CD4-positive, alpha-beta T cell treated with Interleukin-6 for 4 hours (primary cell): ENCODE data around the gene BCL7A.
"Not testable (repeated sequence)": the region's sequence is repeated elsewhere in the genome, so short reads cannot be mapped to it uniquely, and the experiment has no call there.

Source experiments
- DNase-seq: peaks from one replicate; pipeline ENCODE4 v3.0.0-alpha.2; 2020; ENCODE audit warnings: mixed read lengths

Gene BCL7A

GRCh38 chr12:122028165-122028904 lies 6.7 kb downstream of the BCL7A start:
- DNase-seq, result no peak

GRCh38 chr12:122028905-122029560 lies 7.3 kb downstream of the BCL7A start:
- DNase-seq, result no peak

GRCh38 chr12:122029620-122030423 lies 8.1 kb downstream of the BCL7A start:
- no peak for DNase-seq

GRCh38 chr12:122030424-122031035 lies 8.8 kb downstream of the BCL7A start:
- no peak for DNase-seq

GRCh38 chr12:122031342-122032216 lies 9.9 kb downstream of the BCL7A start:
- DNase-seq, result peak; percentile 62

- no peak for DNase-seq
These were observed 10.9 kb downstream of the BCL7A start for GRCh38 chr12:122032580-122032979.

- DNase-seq, result no peak
These were observed 13.6 kb downstream of the BCL7A start for GRCh38 chr12:122035292-122035691.

GRCh38 chr12:122036153-122036552 lies 14.5 kb downstream of the BCL7A start:
- DNase-seq, result no peak

- no peak for DNase-seq
These were observed 19.1 kb downstream of the BCL7A start for GRCh38 chr12:122040579-122041386.

GRCh38 chr12:122041458-122041857 lies 19.8 kb downstream of the BCL7A start:
- DNase-seq, result not testable (repeated sequence)

- DNase-seq, result no peak
These were observed 21.2 kb downstream of the BCL7A start for GRCh38 chr12:122042910-122043309.

- DNase-seq, result no peak
These were observed 21.8 kb downstream of the BCL7A start for GRCh38 chr12:122043476-122043875.

GRCh38 chr12:122045262-122045661 lies 23.6 kb downstream of the BCL7A start:
- DNase-seq, result no peak

GRCh38 chr12:122046145-122046544 lies 24.5 kb downstream of the BCL7A start:
- DNase-seq, result no peak

GRCh38 chr12:122048151-122048550 lies 26.5 kb downstream of the BCL7A start:
- no peak for DNase-seq

GRCh38 chr12:122049827-122050226 lies 28.1 kb downstream of the BCL7A start:
- no peak for DNase-seq

GRCh38 chr12:122050706-122051105 lies 29.0 kb downstream of the BCL7A start:
- DNase-seq, result no peak

GRCh38 chr12:122051231-122051876 lies 29.7 kb downstream of the BCL7A start:
- DNase-seq, result no peak

GRCh38 chr12:122052285-122052684 lies 30.6 kb downstream of the BCL7A start:
- DNase-seq, result no peak

- no peak for DNase-seq
These were observed 33.3 kb downstream of the BCL7A start for GRCh38 chr12:122054842-122055520.
